Suprapubic skin (tissue), 4 donors: Measurements from ENCODE around the gene MOV10. TPM values are rescaled to one million over a fixed set of nuclear protein-coding genes. Genes with fewer than 3 reads are reported as not detected.

Experiments used
- DNase-seq, 2 donors: peaks; one replicate each; pipeline ENCODE4 v3.0.0-alpha.2; 2019; ENCODE audit warnings: low spot score in 2 of 2
- H3K27ac ChIP-seq: fragments of 200-600 bp; sonication (generic); one replicate; pipeline ENCODE4 v1.5.1; 2019
- H3K27me3 ChIP-seq: fragments of 200-600 bp; sonication (generic); one replicate; pipeline ENCODE4 v1.5.1; 2019
- H3K36me3 ChIP-seq: fragments of 200-600 bp; sonication (generic); one replicate; pipeline ENCODE4 v1.5.1; 2019
- H3K4me1 ChIP-seq: fragments of 200-600 bp; sonication (generic); one replicate; pipeline ENCODE4 v1.5.1; 2019
- H3K4me3 ChIP-seq: fragments of 200-600 bp; sonication (generic); one replicate; pipeline ENCODE4 v1.5.1; 2019; ENCODE audit warnings: mild to moderate bottlenecking
- H3K9me3 ChIP-seq: fragments of 200-600 bp; sonication (generic); one replicate; pipeline ENCODE4 v1.5.1; 2019
- CTCF ChIP-seq, 2 donors: fragments of 200-600 bp in 1 of 2; fragments of 450-650 bp in 1 of 2; sonication (generic) in 1 of 2; IDR thresholded peaks; one replicate each; pipeline ENCODE4 v1.5.1; 2016 to 2019; ENCODE audit warnings: antibody characterized with exemption in 2 of 2, mild to moderate bottlenecking in 1 of 2, moderate library complexity in 1 of 2
- EP300 ChIP-seq: sonication (generic); formaldehyde crosslinking; IDR thresholded peaks from one replicate; pipeline ENCODE4 v1.6.1; 2017; ENCODE audit warnings: antibody characterized with exemption
- POLR2A ChIP-seq, 2 donors: fragments of 450-650 bp; IDR thresholded peaks; one replicate each; pipeline ENCODE4 v1.6.1; 2017; ENCODE audit warnings: antibody characterized with exemption in 2 of 2, mild to moderate bottlenecking in 2 of 2, moderate library complexity in 2 of 2
- POLR2AphosphoS5 ChIP-seq, 3 donors: sonication (generic); formaldehyde crosslinking; IDR thresholded peaks; one replicate each; pipeline ENCODE4 v1.6.1; 2017; ENCODE audit warnings: antibody characterized with exemption in 3 of 3
- WGBS: methylation state at CpG from one replicate; pipeline ENCODE4 v1.1.5; 2018; 5-methylcytosine and 5-hydroxymethylcytosine counted together
- total RNA-seq, 4 donors: library from RNA; depleted of rRNA; stranded (reverse); fragments of >200 nt; gene quantifications; one replicate each; pipeline ENCODE4 v1.1.0, GENCODE V29; 2016

MOV10 gene
- total RNA-seq, 4 donors from 2014 or later, result 42.8 to 147 (median 70.1) TPM

DNA sequence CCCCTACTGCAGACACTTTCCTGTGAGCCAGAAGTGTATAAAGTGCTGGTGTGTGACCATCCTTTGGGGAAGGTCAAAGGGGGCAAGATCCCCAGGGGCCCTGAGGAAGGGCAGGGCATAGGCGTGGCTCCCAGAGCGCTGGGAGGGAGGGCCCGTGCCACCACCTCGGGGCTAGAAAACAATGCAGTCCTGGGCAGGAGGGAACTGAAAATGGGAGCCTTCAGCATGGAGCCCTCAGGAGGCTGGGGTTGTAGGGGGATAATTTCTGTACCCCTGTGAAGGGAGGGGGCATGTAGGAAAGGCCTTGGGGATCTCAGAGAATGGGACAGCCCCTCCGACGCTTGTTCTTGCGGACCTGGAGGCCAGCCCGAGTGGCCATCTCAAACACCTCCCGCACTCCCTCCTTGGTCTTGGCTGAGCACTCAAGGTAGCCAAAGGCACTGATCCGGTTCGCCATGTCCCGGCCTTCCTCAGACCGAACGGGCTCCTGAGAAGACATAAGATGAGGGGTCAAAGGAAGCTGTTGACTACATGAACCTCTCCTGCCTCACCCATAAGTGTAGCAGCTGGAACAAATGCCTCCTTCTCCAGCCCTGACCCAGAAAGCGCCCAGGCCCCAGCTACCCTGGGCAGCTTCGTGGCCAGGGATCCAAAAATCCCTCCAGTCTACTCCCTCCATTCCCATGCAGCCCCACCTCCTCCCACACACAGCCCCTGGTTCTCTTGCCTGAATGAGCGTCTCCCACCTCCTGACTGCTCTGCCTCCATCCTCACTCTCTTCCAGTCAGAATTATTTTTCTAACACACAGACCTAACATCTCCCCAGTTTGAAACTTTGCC is 27.0 kb downstream of the MOV10 start:
- Histone ChIP-seq H3K4me1 (peaks cover 79% of the 10 kb centered on the region), H3K36me3 (peaks cover 30% of the 10 kb centered on the region), H3K27me3 (no peaks in the 10 kb centered on the region), H3K27ac (peak overlapping the region; percentile 77), H3K4me3 (no peak overlapping the region), H3K9me3 (no peaks in the 10 kb centered on the region)
- TF ChIP-seq POLR2A (IDR thresholded peaks at IDR 0.05) (no peak), POLR2AphosphoS5 (IDR thresholded peaks at IDR 0.05) (no peak), CTCF (IDR thresholded peaks at IDR 0.05) (no peak), EP300 (no peak)
- 86% methylated on average over 7 of the region's 17 CpGs for WGBS
- DNase-seq, result no peak

GRCh38 chr1:112702067-112702395 is 27.6 kb downstream of the MOV10 start:
- peaks cover 79% of the 10 kb centered on the region for H3K4me1 ChIP-seq
- H3K4me3 ChIP-seq, result no peak overlapping the region
- peak overlapping the region; percentile 77 for H3K27ac ChIP-seq
- no peaks in the 10 kb centered on the region for H3K9me3 ChIP-seq
- peak; percentile 30 to 41 for DNase-seq
- WGBS, result 52% methylated on average over 3 of the region's 3 CpGs
- peaks cover 24% of the 10 kb centered on the region for H3K36me3 ChIP-seq
- TF ChIP-seq CTCF (IDR thresholded peaks at IDR 0.05) (no peak), POLR2AphosphoS5 (IDR thresholded peaks at IDR 0.05) (no peak), EP300 (no peak), POLR2A (IDR thresholded peaks at IDR 0.05) (no peak)
- H3K27me3 ChIP-seq, result no peaks in the 10 kb centered on the region

- Histone ChIP-seq H3K4me3 (no peak overlapping the region), H3K27me3 (no peaks in the 10 kb centered on the region), H3K27ac (peak overlapping the region; percentile 77), H3K4me1 (peaks cover 84% of the 10 kb centered on the region), H3K36me3 (peaks cover 20% of the 10 kb centered on the region), H3K9me3 (no peaks in the 10 kb centered on the region)
- TF ChIP-seq CTCF (IDR thresholded peaks at IDR 0.05) (no peak), POLR2AphosphoS5 (IDR thresholded peaks at IDR 0.05) (no peak), POLR2A (IDR thresholded peaks at IDR 0.05) (no peak), EP300 (no peak)
- DNase-seq, result peak; percentile 35 to 59
- WGBS, result 63% methylated on average over 10 of the region's 12 CpGs
These were observed 28.2 kb downstream of the MOV10 start for GRCh38 chr1:112702420-112703261.

- TF ChIP-seq CTCF (IDR thresholded peaks at IDR 0.05), result no peak
- TF ChIP-seq POLR2AphosphoS5 (IDR thresholded peaks at IDR 0.05), result no peak
- TF ChIP-seq POLR2A (IDR thresholded peaks at IDR 0.05), result no peak
- no peak for TF ChIP-seq EP300
- Histone ChIP-seq H3K4me1 (peaks cover 77% of the 10 kb centered on the region), H3K4me3 (no peak overlapping the region), H3K27ac (peak overlapping the region; percentile 95), H3K36me3 (peaks cover 10% of the 10 kb centered on the region), H3K9me3 (no peaks in the 10 kb centered on the region), H3K27me3 (no peaks in the 10 kb centered on the region)
- DNase-seq, result no peak
- 72% methylated on average over 7 of the region's 8 CpGs for WGBS
These were observed 29.2 kb downstream of the MOV10 start for GRCh38 chr1:112703706-112704105.

DNA sequence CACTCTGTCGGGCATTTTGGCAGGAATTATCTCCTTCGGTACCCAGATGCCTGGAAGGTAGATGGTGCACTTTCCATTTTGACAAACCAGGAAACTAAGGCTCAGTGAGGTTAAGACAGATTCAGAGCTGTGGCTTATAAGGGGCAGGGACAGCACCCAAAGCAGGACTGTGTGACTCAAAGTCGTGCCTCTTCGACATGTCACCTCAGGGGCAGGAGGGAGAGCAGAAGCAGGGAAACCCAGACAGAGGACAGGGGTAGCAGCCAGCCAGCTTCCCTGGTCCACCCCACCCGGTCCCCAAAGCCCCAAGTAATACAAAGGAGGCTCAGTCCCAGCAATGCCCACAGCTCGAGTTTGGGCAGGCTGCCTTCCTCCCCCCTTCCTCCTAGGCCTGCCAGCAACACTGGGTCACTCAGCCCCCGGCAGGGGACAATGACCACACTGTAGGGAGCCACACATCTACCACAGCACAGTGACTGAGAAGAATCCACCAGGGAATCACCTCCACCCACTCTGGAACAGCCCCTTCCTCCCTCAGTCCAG is 30.0 kb downstream of the MOV10 start:
- TF ChIP-seq CTCF (IDR thresholded peaks at IDR 0.05) (no peak), POLR2AphosphoS5 (IDR thresholded peaks at IDR 0.05) (no peak), EP300 (no peak), POLR2A (IDR thresholded peaks at IDR 0.05) (no peak)
- H3K27ac ChIP-seq, result peak overlapping the region; percentile 95
- peak in 1 of 2 donors; percentile 79 for DNase-seq

More for the DNA sequence above, 30.0 kb downstream of the MOV10 start:
- Histone ChIP-seq H3K9me3 (no peaks in the 10 kb centered on the region), H3K27me3 (no peaks in the 10 kb centered on the region), H3K36me3 (peaks cover 9% of the 10 kb centered on the region), H3K4me3 (peak overlapping the region; percentile 94), H3K4me1 (peaks cover 69% of the 10 kb centered on the region)
- WGBS, result 19% methylated on average over 6 of the region's 7 CpGs
